SK-N-SH treated with all-trans-retinoic acid at 6 μM for 48 hours (cell line): ENCODE data around the gene DUSP3.

ENCODE experiments used
- ATAC-seq: fragments of 200-7000 bp; cut with Tn5 transposase; 3 replicates; pipeline ENCODE4 v1.9.1; 2020; ENCODE audit warnings: mild to moderate bottlenecking, moderate library complexity
- ARNTL ChIP-seq: fragments of 450-650 bp; formaldehyde crosslinking; IDR thresholded peaks from 2 replicates; pipeline ENCODE4 v1.5.0; 2020; ENCODE audit warnings: low read depth, mild to moderate bottlenecking, moderate library complexity, borderline replicate concordance
- BACH2 ChIP-seq: fragments of 250-450 bp; sonication (Bioruptor Pico); IDR thresholded peaks from 2 replicates; pipeline ENCODE4 v1.9.0; 2021; ENCODE audit warnings: mild to moderate bottlenecking, borderline replicate concordance
- CREB5 ChIP-seq: fragments of 250-450 bp; sonication (Bioruptor Pico); IDR thresholded peaks from 2 replicates; pipeline ENCODE4 v1.5.1; 2020; ENCODE audit warnings: low read depth, mild to moderate bottlenecking, moderate library complexity
- CSDC2 ChIP-seq: fragments of 250-450 bp; sonication (Bioruptor Pico); IDR thresholded peaks from 2 replicates; pipeline ENCODE4 v1.5.0; 2020; ENCODE audit warnings: mild to moderate bottlenecking, moderate library complexity
- CSRNP3 ChIP-seq: fragments of 250-450 bp; sonication (Bioruptor Pico); IDR thresholded peaks from 2 replicates; pipeline ENCODE4 v1.5.1; 2021; ENCODE audit warnings: mild to moderate bottlenecking, moderate library complexity
- OSR1 ChIP-seq: fragments of 250-450 bp; sonication (Bioruptor Pico); IDR thresholded peaks from 2 replicates; pipeline ENCODE4 v1.8.0; 2022; ENCODE audit warnings: moderate library complexity, mild to moderate bottlenecking, inconsistent platforms
- POU6F1 ChIP-seq: fragments of 250-450 bp; sonication (Bioruptor Pico); IDR thresholded peaks from 2 replicates; pipeline ENCODE4 v1.8.0; 2021; ENCODE audit warnings: low read depth, mild to moderate bottlenecking, moderate library complexity, borderline replicate concordance
- RARB ChIP-seq: fragments of 250-450 bp; sonication (Bioruptor Pico); IDR thresholded peaks from 2 replicates; pipeline ENCODE4 v1.8.0; 2021; ENCODE audit warnings: mild to moderate bottlenecking, moderate library complexity
- SNAI2 ChIP-seq: fragments of 250-450 bp; sonication (Bioruptor Pico); IDR thresholded peaks from 2 replicates; pipeline ENCODE4 v1.5.0; 2020; ENCODE audit warnings: mild to moderate bottlenecking, moderate library complexity
- TCF4 ChIP-seq: fragments of 250-450 bp; sonication (Bioruptor Pico); IDR thresholded peaks from 2 replicates; pipeline ENCODE4 v1.8.0; 2021; ENCODE audit warnings: mild to moderate bottlenecking, moderate library complexity, borderline replicate concordance
- TOX ChIP-seq: fragments of 250-450 bp; sonication (Bioruptor Pico); IDR thresholded peaks from 2 replicates; pipeline ENCODE4 v1.8.0; 2021; ENCODE audit warnings: mild to moderate bottlenecking, moderate library complexity, borderline replicate concordance
- ZC3H10 ChIP-seq: fragments of 250-450 bp; sonication (Bioruptor Pico); IDR thresholded peaks from 2 replicates; pipeline ENCODE4 v1.5.1; 2021; ENCODE audit warnings: mild to moderate bottlenecking, moderate library complexity
- ZFP3 ChIP-seq: fragments of 250-450 bp; sonication (Bioruptor Pico); IDR thresholded peaks from 2 replicates; pipeline ENCODE4 v1.5.0; 2020; ENCODE audit warnings: mild to moderate bottlenecking, moderate library complexity
- ZNF565 ChIP-seq: fragments of 450-650 bp; formaldehyde crosslinking; conservative IDR thresholded peaks from 2 replicates; pipeline ENCODE4 v1.5.0; 2020; ENCODE audit warnings: low read depth, mild to moderate bottlenecking, moderate library complexity
- TF ChIP-seq, protein P1 (sequence below): fragments of 250-450 bp; sonication (Bioruptor Pico); IDR thresholded peaks from 2 replicates; pipeline ENCODE4 v1.5.0; 2020; ENCODE audit warnings: mild to moderate bottlenecking, moderate library complexity
- TF ChIP-seq, protein P2 (sequence below): fragments of 250-450 bp; sonication (Bioruptor Pico); IDR thresholded peaks from 2 replicates; pipeline ENCODE4 v1.8.0; 2020; ENCODE audit warnings: mild to moderate bottlenecking, moderate library complexity, borderline replicate concordance

DUSP3 gene

DNA sequence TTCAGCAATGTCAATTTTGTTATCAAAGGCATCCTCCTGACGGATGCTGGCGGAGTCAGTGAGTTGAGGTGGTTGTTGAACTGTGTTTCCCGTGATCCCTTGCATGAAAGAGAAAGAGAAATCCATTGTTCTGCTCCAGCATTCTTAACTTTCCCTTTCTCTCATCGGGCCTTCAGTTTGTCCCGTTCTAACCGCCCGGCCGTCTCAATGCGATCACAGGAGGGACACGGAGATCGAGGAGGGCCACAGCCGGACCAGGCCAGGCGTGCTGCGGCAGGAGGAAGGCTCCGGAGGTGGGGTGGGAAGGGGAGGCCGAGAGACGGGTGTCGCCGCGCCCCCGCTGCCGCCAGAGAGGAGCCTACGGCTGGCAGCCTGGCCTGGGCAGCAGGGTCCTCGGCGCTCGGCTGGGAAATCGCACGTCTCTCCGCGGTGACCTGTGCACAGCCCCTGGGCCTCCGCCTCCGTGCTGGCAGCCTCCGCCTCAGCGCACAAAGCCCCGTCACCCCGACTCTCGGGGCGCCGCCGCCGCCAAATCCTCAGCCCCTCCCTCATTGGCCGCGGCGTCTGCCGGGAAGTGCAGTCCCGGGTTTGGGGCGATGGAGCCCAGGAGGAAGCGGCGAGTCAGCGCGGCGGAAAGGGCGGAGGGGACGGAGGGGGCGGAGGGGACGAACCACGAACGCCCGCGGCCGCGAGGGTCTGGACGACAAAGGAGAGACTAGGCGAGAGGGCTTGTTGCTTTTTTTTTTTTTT lies 58.3 kb downstream of the DUSP3 start:
- ATAC-seq = peak; percentile 90
- TF ChIP-seq SNAI2 (CRISPR knock-in tag) (no peak), OSR1 (CRISPR knock-in tag) (no peak), ZC3H10 (no peak), ZFP3 (CRISPR knock-in tag) (no peak), RARB (CRISPR knock-in tag) (no peak), CREB5 (CRISPR knock-in tag) (no peak), ZNF565 (CRISPR knock-in tag) (no peak), TOX (CRISPR knock-in tag) (no peak)
- TF ChIP-seq, protein P1, sequence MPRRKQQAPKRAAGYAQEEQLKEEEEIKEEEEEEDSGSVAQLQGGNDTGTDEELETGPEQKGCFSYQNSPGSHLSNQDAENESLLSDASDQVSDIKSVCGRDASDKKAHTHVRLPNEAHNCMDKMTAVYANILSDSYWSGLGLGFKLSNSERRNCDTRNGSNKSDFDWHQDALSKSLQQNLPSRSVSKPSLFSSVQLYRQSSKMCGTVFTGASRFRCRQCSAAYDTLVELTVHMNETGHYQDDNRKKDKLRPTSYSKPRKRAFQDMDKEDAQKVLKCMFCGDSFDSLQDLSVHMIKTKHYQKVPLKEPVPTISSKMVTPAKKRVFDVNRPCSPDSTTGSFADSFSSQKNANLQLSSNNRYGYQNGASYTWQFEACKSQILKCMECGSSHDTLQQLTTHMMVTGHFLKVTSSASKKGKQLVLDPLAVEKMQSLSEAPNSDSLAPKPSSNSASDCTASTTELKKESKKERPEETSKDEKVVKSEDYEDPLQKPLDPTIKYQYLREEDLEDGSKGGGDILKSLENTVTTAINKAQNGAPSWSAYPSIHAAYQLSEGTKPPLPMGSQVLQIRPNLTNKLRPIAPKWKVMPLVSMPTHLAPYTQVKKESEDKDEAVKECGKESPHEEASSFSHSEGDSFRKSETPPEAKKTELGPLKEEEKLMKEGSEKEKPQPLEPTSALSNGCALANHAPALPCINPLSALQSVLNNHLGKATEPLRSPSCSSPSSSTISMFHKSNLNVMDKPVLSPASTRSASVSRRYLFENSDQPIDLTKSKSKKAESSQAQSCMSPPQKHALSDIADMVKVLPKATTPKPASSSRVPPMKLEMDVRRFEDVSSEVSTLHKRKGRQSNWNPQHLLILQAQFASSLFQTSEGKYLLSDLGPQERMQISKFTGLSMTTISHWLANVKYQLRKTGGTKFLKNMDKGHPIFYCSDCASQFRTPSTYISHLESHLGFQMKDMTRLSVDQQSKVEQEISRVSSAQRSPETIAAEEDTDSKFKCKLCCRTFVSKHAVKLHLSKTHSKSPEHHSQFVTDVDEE (CRISPR knock-in tag) = peak; percentile 45; the same call in 1 of the 2 replicates

DNA sequence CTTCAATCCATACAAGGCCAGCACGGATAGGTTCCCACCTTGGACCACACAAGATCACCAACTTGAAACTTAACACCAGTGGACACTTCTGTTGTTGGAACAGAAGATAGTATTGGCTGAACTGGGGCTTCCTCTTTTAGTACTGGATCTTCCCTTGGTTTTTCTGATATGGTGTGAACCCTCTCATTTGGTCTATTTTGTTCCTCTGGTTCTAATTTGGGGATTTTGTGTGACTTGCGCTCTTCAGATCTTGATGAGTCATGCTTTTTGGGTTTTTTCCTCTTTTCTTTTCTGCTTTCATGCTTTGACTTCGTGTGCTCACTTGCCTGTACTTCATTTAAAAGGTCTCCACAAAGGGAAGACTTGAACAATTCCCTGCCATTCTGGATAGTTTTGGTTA lies 59.2 kb downstream of the DUSP3 start:
- TF ChIP-seq ARNTL (CRISPR knock-in tag) = no peak
- TF ChIP-seq, protein P2, sequence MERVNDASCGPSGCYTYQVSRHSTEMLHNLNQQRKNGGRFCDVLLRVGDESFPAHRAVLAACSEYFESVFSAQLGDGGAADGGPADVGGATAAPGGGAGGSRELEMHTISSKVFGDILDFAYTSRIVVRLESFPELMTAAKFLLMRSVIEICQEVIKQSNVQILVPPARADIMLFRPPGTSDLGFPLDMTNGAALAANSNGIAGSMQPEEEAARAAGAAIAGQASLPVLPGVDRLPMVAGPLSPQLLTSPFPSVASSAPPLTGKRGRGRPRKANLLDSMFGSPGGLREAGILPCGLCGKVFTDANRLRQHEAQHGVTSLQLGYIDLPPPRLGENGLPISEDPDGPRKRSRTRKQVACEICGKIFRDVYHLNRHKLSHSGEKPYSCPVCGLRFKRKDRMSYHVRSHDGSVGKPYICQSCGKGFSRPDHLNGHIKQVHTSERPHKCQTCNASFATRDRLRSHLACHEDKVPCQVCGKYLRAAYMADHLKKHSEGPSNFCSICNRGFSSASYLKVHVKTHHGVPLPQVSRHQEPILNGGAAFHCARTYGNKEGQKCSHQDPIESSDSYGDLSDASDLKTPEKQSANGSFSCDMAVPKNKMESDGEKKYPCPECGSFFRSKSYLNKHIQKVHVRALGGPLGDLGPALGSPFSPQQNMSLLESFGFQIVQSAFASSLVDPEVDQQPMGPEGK (CRISPR knock-in tag) = no peak
- no peak for TF ChIP-seq TCF4 (CRISPR knock-in tag)
- TF ChIP-seq ZC3H10 = no peak
- no peak for TF ChIP-seq ZFP3 (CRISPR knock-in tag)
- TF ChIP-seq, all 23 proteins: peak for 0
- no peak for ATAC-seq

DNA sequence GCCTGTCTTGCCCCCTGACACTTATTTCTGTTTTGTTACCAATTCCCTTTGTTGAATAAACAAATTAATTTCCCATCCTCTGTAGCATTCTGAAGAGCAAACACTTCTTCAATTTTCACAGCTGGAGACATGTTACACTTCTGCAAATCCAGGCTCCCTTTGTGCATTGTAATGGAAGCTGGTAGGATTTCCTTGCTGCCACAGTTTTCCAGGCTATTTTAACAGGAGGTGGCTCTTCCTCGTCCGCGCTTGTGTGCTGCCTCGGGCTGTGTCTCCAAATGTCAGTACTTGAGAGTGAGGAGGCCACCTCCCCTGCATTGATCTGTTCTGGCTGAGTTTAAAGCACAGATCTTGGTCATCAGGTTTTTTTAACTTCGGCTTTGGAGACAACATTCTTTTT lies 60.2 kb downstream of the DUSP3 start:
- no peak for TF ChIP-seq BACH2 (CRISPR knock-in tag)
- TF ChIP-seq, protein P2 (CRISPR knock-in tag) = no peak
- no peak for TF ChIP-seq CSDC2 (CRISPR knock-in tag)
- no peak for TF ChIP-seq POU6F1
- TF ChIP-seq ZFP3 (CRISPR knock-in tag) = no peak
- TF ChIP-seq CSRNP3 (CRISPR knock-in tag) = no peak
- ATAC-seq = no peak
